ENCODE measurements around the gene ODF4.

The ODF4 gene, protein sequence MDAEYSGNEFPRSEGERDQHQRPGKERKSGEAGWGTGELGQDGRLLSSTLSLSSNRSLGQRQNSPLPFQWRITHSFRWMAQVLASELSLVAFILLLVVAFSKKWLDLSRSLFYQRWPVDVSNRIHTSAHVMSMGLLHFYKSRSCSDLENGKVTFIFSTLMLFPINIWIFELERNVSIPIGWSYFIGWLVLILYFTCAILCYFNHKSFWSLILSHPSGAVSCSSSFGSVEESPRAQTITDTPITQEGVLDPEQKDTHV

DNA sequence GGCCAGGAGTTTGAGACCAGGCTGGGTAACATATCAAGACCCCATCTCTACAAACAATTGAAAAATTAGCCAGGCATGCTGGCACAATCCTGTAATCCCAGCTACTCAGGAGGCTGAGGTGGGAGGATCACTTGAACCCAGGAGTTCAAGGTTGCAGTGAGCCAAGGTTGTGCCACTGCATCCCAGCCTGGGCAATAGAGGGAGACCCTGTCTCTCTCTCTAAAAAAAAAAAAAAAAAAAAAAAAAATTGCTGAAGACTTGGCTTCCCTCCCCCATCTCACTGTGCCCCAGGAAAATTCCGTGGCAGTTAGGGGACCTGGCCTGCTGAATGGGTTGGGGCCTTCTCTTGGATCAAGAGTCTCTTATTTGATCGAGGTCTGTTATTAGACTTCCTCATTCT lies at the start of gene ODF4:
Gene ODF4 (plus strand): TSS at position 301 of the 400 bp plus-strand sequence. CDS start 212 bp downstream, outside the sequence.
- TF ChIP-seq, protein P1, sequence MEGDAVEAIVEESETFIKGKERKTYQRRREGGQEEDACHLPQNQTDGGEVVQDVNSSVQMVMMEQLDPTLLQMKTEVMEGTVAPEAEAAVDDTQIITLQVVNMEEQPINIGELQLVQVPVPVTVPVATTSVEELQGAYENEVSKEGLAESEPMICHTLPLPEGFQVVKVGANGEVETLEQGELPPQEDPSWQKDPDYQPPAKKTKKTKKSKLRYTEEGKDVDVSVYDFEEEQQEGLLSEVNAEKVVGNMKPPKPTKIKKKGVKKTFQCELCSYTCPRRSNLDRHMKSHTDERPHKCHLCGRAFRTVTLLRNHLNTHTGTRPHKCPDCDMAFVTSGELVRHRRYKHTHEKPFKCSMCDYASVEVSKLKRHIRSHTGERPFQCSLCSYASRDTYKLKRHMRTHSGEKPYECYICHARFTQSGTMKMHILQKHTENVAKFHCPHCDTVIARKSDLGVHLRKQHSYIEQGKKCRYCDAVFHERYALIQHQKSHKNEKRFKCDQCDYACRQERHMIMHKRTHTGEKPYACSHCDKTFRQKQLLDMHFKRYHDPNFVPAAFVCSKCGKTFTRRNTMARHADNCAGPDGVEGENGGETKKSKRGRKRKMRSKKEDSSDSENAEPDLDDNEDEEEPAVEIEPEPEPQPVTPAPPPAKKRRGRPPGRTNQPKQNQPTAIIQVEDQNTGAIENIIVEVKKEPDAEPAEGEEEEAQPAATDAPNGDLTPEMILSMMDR (IDR thresholded peaks at IDR 0.05) = no peak
- no peak for TF ChIP-seq ZFX (IDR thresholded peaks at IDR 0.05; ENCODE audit: borderline replicate concordance)
- H3K27ac ChIP-seq = no peak within 1 kb of the TSS

DNA sequence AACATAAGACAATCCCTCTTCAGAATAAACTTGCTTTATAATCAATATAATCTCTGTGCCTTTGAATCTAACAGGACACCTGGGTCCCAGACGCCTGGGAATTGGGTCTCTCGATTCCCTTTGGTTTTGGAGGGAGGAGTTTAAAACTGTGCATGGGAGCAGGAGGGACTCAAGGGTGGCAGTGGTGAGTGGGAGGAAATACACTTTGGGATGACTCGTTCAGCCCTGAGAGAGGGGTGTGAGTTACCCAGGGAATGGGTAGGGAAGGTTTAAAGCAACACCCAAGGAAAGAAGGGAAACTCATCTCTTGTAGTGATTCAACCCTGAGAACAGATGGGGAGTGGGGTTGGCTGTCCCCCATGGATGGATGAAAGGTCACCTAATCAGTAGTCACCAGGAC lies 49.6 kb upstream of the ODF4 start:
- no peak for TF ChIP-seq ZFX (IDR thresholded peaks at IDR 0.05; ENCODE audit: borderline replicate concordance)
- TF ChIP-seq, protein P1 (IDR thresholded peaks at IDR 0.05) = no peak
- H3K27ac ChIP-seq = no peak overlapping the region

DNA sequence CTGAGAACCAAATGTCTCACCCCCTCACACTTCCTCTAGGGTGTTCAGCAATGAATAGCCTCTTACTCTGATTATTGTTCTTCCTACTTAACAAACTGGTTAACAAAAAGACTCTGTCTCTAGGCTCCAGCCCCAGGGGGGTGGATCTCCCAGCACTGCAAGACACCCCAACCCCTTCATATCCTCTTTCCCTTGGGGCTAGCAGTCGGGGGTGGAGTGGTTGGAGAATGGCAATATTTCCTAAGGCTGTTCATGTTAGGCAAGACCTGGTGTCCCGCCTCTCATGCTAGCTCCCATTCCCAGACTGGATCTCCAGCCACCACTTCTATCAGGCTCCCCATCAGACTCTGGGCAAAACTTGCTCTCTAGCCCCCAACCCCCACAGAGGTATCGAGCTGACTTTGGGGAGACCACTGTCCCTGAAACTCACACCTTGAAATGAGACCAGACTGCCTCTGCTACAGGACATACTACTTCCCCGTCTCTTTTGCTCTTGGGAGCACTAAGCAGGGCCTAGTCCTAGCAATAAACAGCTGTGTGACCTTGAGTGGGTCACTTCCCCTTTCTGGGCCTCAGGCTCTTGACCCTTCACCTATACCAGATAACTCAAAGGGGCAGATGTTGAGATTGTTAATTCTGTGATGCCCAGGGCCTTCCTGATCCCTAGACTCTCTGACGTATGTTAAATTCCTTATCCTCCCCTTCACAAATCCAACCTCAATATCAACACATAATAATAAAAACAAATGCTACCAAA lies 46.8 kb upstream of the ODF4 start:
- TF ChIP-seq ZFX (IDR thresholded peaks at IDR 0.05; ENCODE audit: borderline replicate concordance) = no peak
- TF ChIP-seq, protein P1 (IDR thresholded peaks at IDR 0.05) = no peak
- no peak overlapping the region for H3K27ac ChIP-seq

DNA sequence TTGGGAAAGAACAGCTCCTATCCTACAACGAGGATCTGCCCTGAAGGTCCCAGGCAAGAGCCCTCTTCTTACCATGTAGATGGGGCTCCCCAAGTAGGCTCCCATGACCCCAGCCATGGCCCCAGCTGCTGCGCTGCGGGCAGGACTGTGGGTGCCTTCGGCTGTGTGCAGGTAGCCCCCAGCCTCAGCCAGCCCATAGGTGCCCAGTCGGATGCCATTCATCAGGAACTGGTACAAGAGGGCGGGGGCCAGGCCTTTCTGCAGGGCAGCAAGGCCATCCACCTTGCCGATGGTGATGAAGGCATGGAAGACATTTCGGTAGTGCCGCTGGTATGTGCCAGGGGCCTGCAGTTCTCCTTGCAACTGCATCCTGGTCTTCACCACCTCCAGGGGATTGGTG lies 45.3 kb upstream of the ODF4 start:
- H3K27ac ChIP-seq = peak overlapping the region; percentile 94

DNA sequence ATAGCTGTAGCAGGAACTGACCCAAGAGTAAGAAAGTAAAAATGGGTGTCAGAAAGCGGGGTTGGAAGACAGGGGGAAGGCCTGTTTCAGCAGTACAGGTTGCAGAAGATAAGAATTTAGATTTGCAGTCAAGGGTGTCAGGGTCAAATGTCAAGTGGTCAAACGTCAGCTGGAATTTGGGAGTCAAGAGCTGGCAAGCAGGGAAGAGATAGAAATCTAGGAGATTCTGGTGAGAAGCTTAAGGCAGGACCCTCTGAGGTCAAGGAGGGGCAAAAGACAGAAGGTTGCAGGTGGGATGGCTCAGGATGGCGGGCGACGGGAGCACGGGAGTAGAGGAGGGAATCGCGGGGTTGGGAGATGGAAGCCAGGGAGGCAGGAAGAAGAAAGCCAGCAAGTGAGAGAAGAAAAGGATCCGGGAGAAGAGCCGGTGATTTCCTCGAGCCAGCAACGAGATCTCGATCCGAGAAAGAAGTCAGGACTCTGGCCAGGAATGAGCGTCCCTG lies 44.8 kb upstream of the ODF4 start:
- H3K27ac ChIP-seq = peak overlapping the region; percentile 94

More for the DNA sequence above, 45.3 kb upstream of the ODF4 start:
- TF ChIP-seq, protein P1 (IDR thresholded peaks at IDR 0.05) = no peak
- TF ChIP-seq ZFX (IDR thresholded peaks at IDR 0.05; ENCODE audit: borderline replicate concordance) = no peak

DNA sequence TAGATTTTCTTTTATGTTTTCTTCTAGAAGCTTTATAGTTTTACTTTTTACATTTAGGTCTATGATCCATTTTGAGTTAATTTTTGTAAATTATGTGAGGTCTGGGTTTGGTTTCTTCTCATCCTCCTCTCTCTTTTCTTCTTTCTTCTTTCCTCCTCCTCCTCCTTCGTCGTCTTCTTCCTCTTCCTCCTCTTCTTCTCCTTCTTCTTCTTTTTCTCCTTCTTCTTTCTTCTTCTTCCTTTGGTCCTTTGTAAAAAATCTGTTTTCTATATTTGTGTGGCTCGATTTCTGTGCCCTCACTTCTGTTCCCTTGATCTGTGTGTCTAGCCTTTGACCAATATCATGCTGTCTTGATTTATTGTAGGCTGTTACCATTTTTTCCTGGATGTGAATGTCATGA lies 39.4 kb upstream of the ODF4 start:
- no peak overlapping the region for H3K27ac ChIP-seq
- TF ChIP-seq, protein P1 (IDR thresholded peaks at IDR 0.05) = no peak
- no peak for TF ChIP-seq ZFX (IDR thresholded peaks at IDR 0.05; ENCODE audit: borderline replicate concordance)

More for the DNA sequence above, 44.8 kb upstream of the ODF4 start:
- TF ChIP-seq ZFX (IDR thresholded peaks at IDR 0.05; ENCODE audit: borderline replicate concordance) = no peak
- TF ChIP-seq, protein P1 (IDR thresholded peaks at IDR 0.05) = no peak

Measured in 22Rv1 (cell line).